Liver (tissue), 3 donors: ENCODE results near the gene A4GALT.

Experiments
- EGR1 ChIP-seq, 2 donors: IDR thresholded peaks; 2 replicates each; pipeline ENCODE4 v1.6.1; 2016 to 2018; ENCODE audit warnings: antibody characterized with exemption in 2 of 2, low read depth in 2 of 2
- GABPA ChIP-seq, 2 donors: IDR thresholded peaks in 1 of 2; conservative IDR thresholded peaks in 1 of 2; 2 replicates each; pipeline ENCODE4 v1.6.1; 2016; ENCODE audit warnings: antibody characterized with exemption in 2 of 2, mild to moderate bottlenecking in 1 of 2, moderate library complexity in 1 of 2
- JUND ChIP-seq, 2 donors: IDR thresholded peaks; 2 replicates each; pipeline ENCODE4 v1.6.1; 2016; ENCODE audit warnings: antibody characterized with exemption in 2 of 2
- RAD21 ChIP-seq, 2 donors: IDR thresholded peaks; 2 replicates each; pipeline ENCODE4 v1.6.1; 2016; ENCODE audit warnings: antibody characterized with exemption in 2 of 2, mild to moderate bottlenecking in 2 of 2
- SP1 ChIP-seq: IDR thresholded peaks from 2 replicates; pipeline ENCODE4 v1.6.1; 2018; ENCODE audit warnings: antibody characterized with exemption, mild to moderate bottlenecking
- TAF1 ChIP-seq: conservative IDR thresholded peaks from 2 replicates; pipeline ENCODE4 v1.6.1; 2016; ENCODE audit warnings: antibody characterized with exemption, mild to moderate bottlenecking
- TF ChIP-seq, protein P1 (sequence below): fragments of 150-350 bp; IDR thresholded peaks from 2 replicates; pipeline ENCODE4 v1.5.1; 2017; ENCODE audit warnings: improper control_type of control experiment, low read depth, low read length; ENCODE audit not compliant: missing input control
- TF ChIP-seq, protein P2 (sequence below): IDR thresholded peaks from 2 replicates; pipeline ENCODE4 v1.6.1; 2016; ENCODE audit warnings: antibody characterized with exemption
- TF ChIP-seq, protein P3 (sequence below): IDR thresholded peaks from 2 replicates; pipeline ENCODE4 v1.6.1; 2016; ENCODE audit warnings: antibody characterized with exemption, mild to moderate bottlenecking
- TF ChIP-seq, protein P4 (sequence below): IDR thresholded peaks from 2 replicates; pipeline ENCODE4 v1.6.1; 2016; ENCODE audit warnings: antibody characterized with exemption
- TF ChIP-seq, protein P5 (sequence below): IDR thresholded peaks from 2 replicates; pipeline ENCODE4 v1.6.1; 2016; ENCODE audit warnings: antibody characterized with exemption
- donor health status: healthy.
- donor health status: healthy.

DNA sequence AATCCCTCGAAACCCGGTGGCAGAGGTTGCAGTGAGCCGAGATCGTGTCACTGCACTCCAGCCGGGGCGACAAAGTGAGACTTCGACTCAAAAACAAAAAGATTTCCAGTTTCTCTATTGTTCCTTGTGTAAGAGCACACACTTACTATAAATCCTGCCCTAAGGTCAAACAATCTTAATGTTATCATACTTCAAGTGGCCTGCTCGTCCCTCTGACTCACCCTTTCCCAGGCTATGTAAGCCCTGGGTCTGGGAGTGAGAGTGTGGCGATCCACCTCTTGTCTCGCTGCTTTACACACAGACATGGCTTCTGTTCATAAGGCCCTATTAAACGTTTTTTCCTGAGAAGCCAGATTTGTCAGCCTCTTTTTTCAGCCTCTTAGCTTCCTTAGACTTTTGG, 24.4 kb upstream of the A4GALT start:
- TF ChIP-seq, protein P1, sequence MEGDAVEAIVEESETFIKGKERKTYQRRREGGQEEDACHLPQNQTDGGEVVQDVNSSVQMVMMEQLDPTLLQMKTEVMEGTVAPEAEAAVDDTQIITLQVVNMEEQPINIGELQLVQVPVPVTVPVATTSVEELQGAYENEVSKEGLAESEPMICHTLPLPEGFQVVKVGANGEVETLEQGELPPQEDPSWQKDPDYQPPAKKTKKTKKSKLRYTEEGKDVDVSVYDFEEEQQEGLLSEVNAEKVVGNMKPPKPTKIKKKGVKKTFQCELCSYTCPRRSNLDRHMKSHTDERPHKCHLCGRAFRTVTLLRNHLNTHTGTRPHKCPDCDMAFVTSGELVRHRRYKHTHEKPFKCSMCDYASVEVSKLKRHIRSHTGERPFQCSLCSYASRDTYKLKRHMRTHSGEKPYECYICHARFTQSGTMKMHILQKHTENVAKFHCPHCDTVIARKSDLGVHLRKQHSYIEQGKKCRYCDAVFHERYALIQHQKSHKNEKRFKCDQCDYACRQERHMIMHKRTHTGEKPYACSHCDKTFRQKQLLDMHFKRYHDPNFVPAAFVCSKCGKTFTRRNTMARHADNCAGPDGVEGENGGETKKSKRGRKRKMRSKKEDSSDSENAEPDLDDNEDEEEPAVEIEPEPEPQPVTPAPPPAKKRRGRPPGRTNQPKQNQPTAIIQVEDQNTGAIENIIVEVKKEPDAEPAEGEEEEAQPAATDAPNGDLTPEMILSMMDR = no peak
- TF ChIP-seq, protein P2, sequence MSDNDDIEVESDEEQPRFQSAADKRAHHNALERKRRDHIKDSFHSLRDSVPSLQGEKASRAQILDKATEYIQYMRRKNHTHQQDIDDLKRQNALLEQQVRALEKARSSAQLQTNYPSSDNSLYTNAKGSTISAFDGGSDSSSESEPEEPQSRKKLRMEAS = no peak
- TF ChIP-seq EGR1 (IDR thresholded peaks at IDR 0.05; ENCODE audit: low read depth in 2 of 2) (no peak), JUND (IDR thresholded peaks at IDR 0.05) (no peak), GABPA (IDR thresholded peaks at IDR 0.05 in 1 of 2, conservative IDR thresholded peaks at IDR 0.05 in 1 of 2) (no peak), RAD21 (IDR thresholded peaks at IDR 0.05) (no peak), SP1 (no peak), TAF1 (no peak)
- TF ChIP-seq, protein P3, sequence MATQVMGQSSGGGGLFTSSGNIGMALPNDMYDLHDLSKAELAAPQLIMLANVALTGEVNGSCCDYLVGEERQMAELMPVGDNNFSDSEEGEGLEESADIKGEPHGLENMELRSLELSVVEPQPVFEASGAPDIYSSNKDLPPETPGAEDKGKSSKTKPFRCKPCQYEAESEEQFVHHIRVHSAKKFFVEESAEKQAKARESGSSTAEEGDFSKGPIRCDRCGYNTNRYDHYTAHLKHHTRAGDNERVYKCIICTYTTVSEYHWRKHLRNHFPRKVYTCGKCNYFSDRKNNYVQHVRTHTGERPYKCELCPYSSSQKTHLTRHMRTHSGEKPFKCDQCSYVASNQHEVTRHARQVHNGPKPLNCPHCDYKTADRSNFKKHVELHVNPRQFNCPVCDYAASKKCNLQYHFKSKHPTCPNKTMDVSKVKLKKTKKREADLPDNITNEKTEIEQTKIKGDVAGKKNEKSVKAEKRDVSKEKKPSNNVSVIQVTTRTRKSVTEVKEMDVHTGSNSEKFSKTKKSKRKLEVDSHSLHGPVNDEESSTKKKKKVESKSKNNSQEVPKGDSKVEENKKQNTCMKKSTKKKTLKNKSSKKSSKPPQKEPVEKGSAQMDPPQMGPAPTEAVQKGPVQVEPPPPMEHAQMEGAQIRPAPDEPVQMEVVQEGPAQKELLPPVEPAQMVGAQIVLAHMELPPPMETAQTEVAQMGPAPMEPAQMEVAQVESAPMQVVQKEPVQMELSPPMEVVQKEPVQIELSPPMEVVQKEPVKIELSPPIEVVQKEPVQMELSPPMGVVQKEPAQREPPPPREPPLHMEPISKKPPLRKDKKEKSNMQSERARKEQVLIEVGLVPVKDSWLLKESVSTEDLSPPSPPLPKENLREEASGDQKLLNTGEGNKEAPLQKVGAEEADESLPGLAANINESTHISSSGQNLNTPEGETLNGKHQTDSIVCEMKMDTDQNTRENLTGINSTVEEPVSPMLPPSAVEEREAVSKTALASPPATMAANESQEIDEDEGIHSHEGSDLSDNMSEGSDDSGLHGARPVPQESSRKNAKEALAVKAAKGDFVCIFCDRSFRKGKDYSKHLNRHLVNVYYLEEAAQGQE = no peak
- TF ChIP-seq, protein P4, sequence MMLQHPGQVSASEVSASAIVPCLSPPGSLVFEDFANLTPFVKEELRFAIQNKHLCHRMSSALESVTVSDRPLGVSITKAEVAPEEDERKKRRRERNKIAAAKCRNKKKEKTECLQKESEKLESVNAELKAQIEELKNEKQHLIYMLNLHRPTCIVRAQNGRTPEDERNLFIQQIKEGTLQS = no peak
- TF ChIP-seq, protein P5, sequence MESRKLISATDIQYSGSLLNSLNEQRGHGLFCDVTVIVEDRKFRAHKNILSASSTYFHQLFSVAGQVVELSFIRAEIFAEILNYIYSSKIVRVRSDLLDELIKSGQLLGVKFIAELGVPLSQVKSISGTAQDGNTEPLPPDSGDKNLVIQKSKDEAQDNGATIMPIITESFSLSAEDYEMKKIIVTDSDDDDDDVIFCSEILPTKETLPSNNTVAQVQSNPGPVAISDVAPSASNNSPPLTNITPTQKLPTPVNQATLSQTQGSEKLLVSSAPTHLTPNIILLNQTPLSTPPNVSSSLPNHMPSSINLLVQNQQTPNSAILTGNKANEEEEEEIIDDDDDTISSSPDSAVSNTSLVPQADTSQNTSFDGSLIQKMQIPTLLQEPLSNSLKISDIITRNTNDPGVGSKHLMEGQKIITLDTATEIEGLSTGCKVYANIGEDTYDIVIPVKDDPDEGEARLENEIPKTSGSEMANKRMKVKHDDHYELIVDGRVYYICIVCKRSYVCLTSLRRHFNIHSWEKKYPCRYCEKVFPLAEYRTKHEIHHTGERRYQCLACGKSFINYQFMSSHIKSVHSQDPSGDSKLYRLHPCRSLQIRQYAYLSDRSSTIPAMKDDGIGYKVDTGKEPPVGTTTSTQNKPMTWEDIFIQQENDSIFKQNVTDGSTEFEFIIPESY = no peak
